IMR-90 (cell line): Measurements from ENCODE around the gene TUBGCP6.

ENCODE experiments used
- CEBPB ChIP-seq: IDR thresholded peaks from 2 replicates; pipeline ENCODE4 v1.6.1; 2012; ENCODE audit warnings: low read depth, low read length, improper control_type of control experiment
- CHD1 ChIP-seq: IDR thresholded peaks from 2 replicates; pipeline ENCODE4 v1.6.1; 2012; ENCODE audit warnings: low read depth, low read length, improper control_type of control experiment
- FOS ChIP-seq: fragments of 150-350 bp; IDR thresholded peaks from 2 replicates; pipeline ENCODE4 v1.6.1; 2016; ENCODE audit warnings: low read depth, low read length
- MAFK ChIP-seq: IDR thresholded peaks from 2 replicates; pipeline ENCODE4 v1.6.1; 2012; ENCODE audit warnings: low read depth, low read length, improper control_type of control experiment
- MAZ ChIP-seq: IDR thresholded peaks from 2 replicates; pipeline ENCODE4 v1.6.1; 2012; ENCODE audit warnings: low read depth, mild to moderate bottlenecking, low read length, improper control_type of control experiment, moderate library complexity, borderline replicate concordance
- POLR2A ChIP-seq: IDR thresholded peaks from 2 replicates; pipeline ENCODE4 v1.6.1; 2012; ENCODE audit warnings: mild to moderate bottlenecking, low read depth, low read length
- RAD21 ChIP-seq: IDR thresholded peaks from 2 replicates; pipeline ENCODE4 v1.6.1; 2012; ENCODE audit warnings: low read length, improper control_type of control experiment
- RCOR1 ChIP-seq: IDR thresholded peaks from 2 replicates; pipeline ENCODE4 v1.6.1; 2012; ENCODE audit warnings: mild to moderate bottlenecking, low read length, improper control_type of control experiment; ENCODE audit not compliant: insufficient replicate concordance
- SMC3 ChIP-seq: fragments of 150-350 bp; IDR thresholded peaks from 2 replicates; pipeline ENCODE4 v1.6.1; 2016; ENCODE audit warnings: low read depth, mild to moderate bottlenecking, antibody characterized with exemption, low read length, moderate library complexity
- TF ChIP-seq, protein P1 (sequence below): fragments of 150-350 bp; IDR thresholded peaks from 2 replicates; pipeline ENCODE4 v1.6.1; 2017; ENCODE audit warnings: mild to moderate bottlenecking, antibody characterized with exemption, low read length, low read depth
- TF ChIP-seq, protein P2 (sequence below): conservative IDR thresholded peaks from 2 replicates; pipeline ENCODE4 v1.5.1; 2012; ENCODE audit warnings: mild to moderate bottlenecking, low read depth, low read length, improper control_type of control experiment

DNA sequence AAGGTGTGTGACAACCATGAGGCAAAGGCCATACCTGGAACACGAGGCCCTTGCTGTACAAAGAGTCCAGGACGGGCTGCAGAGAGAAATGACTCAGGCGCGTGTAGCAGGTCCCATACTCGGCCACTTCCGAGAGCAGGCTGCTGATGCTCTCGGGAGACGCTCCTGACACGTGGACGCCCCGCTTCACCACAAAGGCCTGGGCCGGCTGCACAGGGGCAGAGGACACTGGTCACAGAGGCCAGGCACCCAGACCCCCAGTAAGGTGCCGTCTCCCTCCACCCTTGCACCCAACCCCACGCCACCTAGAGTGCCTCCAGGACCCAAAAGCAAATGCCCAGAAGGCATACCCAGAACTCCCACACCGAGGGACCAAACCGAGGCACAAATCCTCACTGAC lies 15.5 kb downstream of the TUBGCP6 start:
- TF ChIP-seq, protein P1, sequence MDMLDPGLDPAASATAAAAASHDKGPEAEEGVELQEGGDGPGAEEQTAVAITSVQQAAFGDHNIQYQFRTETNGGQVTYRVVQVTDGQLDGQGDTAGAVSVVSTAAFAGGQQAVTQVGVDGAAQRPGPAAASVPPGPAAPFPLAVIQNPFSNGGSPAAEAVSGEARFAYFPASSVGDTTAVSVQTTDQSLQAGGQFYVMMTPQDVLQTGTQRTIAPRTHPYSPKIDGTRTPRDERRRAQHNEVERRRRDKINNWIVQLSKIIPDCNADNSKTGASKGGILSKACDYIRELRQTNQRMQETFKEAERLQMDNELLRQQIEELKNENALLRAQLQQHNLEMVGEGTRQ, result no peak
- TF ChIP-seq, protein P2, sequence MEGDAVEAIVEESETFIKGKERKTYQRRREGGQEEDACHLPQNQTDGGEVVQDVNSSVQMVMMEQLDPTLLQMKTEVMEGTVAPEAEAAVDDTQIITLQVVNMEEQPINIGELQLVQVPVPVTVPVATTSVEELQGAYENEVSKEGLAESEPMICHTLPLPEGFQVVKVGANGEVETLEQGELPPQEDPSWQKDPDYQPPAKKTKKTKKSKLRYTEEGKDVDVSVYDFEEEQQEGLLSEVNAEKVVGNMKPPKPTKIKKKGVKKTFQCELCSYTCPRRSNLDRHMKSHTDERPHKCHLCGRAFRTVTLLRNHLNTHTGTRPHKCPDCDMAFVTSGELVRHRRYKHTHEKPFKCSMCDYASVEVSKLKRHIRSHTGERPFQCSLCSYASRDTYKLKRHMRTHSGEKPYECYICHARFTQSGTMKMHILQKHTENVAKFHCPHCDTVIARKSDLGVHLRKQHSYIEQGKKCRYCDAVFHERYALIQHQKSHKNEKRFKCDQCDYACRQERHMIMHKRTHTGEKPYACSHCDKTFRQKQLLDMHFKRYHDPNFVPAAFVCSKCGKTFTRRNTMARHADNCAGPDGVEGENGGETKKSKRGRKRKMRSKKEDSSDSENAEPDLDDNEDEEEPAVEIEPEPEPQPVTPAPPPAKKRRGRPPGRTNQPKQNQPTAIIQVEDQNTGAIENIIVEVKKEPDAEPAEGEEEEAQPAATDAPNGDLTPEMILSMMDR, result no peak
- TF ChIP-seq CHD1, result no peak
- no peak for TF ChIP-seq POLR2A
- no peak for TF ChIP-seq RCOR1
- TF ChIP-seq FOS, result no peak
- TF ChIP-seq CEBPB, result no peak
- no peak for TF ChIP-seq RAD21
- no peak for TF ChIP-seq MAZ
- no peak for TF ChIP-seq MAFK
- TF ChIP-seq SMC3, result no peak
